ENCODE data around the gene CSNK1G3. TPM values are rescaled to one million over a fixed set of nuclear protein-coding genes. Genes with fewer than 3 reads are reported as not detected.

Gene CSNK1G3
- total RNA-seq, 5 donors from 2014 or later (not counting 1 experiment from before 2014, with no cell fraction given) = 59.0 to 73.5 (median 71.9) TPM

DNA sequence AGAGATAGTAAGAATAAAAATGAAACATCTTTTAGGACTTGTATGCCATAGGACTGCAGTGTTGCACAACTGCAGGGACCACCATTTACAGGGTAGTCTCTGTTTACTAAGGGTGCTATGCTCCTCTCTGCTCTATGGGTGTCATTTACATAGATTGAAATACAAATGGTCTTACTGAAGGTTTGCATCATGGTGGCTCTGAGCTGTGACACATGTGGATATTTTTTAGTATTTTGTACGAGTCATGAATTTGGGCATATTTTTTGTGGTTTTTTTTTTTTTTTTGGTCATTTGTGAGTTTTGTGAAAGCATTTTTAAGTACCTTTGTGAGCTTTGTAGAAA, 47.4 kb downstream of the CSNK1G3 start:
- ChIA-PET POLR2A (no interaction called here), CTCF (interaction anchor here (0.6 kb wide), 2 partner anchors 10 to 19 kb away, joined by 3 to 4 read pairs; no protein-coding TSS in a partner anchor)
- no peak overlapping the region for H3K27ac ChIP-seq (ENCODE audit: low read length)
- H3K36me3 Mint-ChIP-seq = peaks cover 48% of the 10 kb centered on the region
- H3K4me3 Mint-ChIP-seq = no peak overlapping the region
- no peaks in the 10 kb centered on the region for H3K9me3 Mint-ChIP-seq
- H3K4me3 ChIP-seq (ENCODE audit: control insufficient read depth in 1 of 2, extremely low read depth in 1 of 2, low read length in 1 of 2) = no peak overlapping the region
- H3K9me3 ChIP-seq = no peaks in the 10 kb centered on the region
- DNase-seq = no peak
- no peaks in the 10 kb centered on the region for H3K27me3 Mint-ChIP-seq
- H3K36me3 ChIP-seq (ENCODE audit: control insufficient read depth in 2 of 2, extremely low read depth in 1 of 2, insufficient read depth in 1 of 2, low read length in 1 of 2) = peaks cover 0 to 2% of the 10 kb centered on the region in 2 donors
- ATAC-seq (replicated peaks in 1 of 4) = no peak
- no peaks in the 10 kb centered on the region for H3K4me1 ChIP-seq (ENCODE audit: control insufficient read depth in 1 of 2, extremely low read depth in 1 of 2, insufficient read depth in 2 of 2, low read length in 2 of 2)
- WGBS (ENCODE audit: insufficient coverage) = 100% methylated on average over 1 of the region's 1 CpG
- no peaks in the 10 kb centered on the region for H3K27me3 ChIP-seq (replicated peaks in 1 of 2; ENCODE audit: control insufficient read depth in 2 of 2, extremely low read depth in 1 of 2, insufficient read depth in 2 of 2, low read length in 1 of 2)
- no peak overlapping the region for H3K27ac Mint-ChIP-seq
- peaks cover 15 to 25% (median 22%) of the 10 kb centered on the region in 3 donors for H3K4me1 Mint-ChIP-seq

DNA sequence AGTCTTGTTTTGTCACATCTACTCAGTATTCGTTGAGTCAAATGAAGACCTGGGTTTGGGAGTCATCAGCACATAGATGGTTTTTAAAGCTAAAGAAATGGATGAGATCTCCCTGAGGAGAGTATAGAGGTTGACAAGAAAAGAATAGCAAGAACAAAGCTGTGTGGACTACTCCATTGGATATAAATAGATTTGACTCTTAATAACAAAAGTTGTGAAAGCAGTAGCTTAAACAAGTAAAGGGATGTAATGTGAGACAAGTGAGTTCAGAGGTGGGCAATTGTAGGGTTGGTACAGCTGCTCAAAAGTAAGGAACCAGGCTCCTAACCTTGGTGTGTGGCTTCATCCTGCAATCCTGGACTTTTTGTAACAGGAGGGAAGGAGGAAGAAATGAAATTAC, 49.3 kb downstream of the CSNK1G3 start:
- ChIA-PET POLR2A (interaction anchor here in 1 of 2 donors (0.6 kb wide), 1 partner anchor 9 kb away, joined by 9 read pairs; no protein-coding TSS in a partner anchor), CTCF (no interaction called here)
- no peak for ATAC-seq (replicated peaks in 1 of 4)
- no peak overlapping the region for H3K27ac ChIP-seq (ENCODE audit: low read length)
- H3K27me3 ChIP-seq (replicated peaks in 1 of 2; ENCODE audit: control insufficient read depth in 2 of 2, extremely low read depth in 1 of 2, insufficient read depth in 2 of 2, low read length in 1 of 2) = no peaks in the 10 kb centered on the region
- H3K4me1 ChIP-seq (ENCODE audit: control insufficient read depth in 1 of 2, extremely low read depth in 1 of 2, insufficient read depth in 2 of 2, low read length in 2 of 2) = no peaks in the 10 kb centered on the region
- H3K4me3 Mint-ChIP-seq = no peak overlapping the region
- 100% methylated on average over 1 of the region's 1 CpG for WGBS (ENCODE audit: insufficient coverage)
- no peaks in the 10 kb centered on the region for H3K27me3 Mint-ChIP-seq
- H3K9me3 ChIP-seq = no peaks in the 10 kb centered on the region
- peaks cover 0 to 2% of the 10 kb centered on the region in 2 donors for H3K36me3 ChIP-seq (ENCODE audit: control insufficient read depth in 2 of 2, extremely low read depth in 1 of 2, insufficient read depth in 1 of 2, low read length in 1 of 2)
- H3K9me3 Mint-ChIP-seq = peaks cover 0 to 2% (median 0%) of the 10 kb centered on the region in 3 donors
- no peak overlapping the region for H3K4me3 ChIP-seq (ENCODE audit: control insufficient read depth in 1 of 2, extremely low read depth in 1 of 2, low read length in 1 of 2)
- DNase-seq = no peak
- peaks cover 54% of the 10 kb centered on the region for H3K36me3 Mint-ChIP-seq
- H3K4me1 Mint-ChIP-seq = peaks cover 21 to 28% (median 24%) of the 10 kb centered on the region in 3 donors
- H3K27ac Mint-ChIP-seq = no peak overlapping the region

DNA sequence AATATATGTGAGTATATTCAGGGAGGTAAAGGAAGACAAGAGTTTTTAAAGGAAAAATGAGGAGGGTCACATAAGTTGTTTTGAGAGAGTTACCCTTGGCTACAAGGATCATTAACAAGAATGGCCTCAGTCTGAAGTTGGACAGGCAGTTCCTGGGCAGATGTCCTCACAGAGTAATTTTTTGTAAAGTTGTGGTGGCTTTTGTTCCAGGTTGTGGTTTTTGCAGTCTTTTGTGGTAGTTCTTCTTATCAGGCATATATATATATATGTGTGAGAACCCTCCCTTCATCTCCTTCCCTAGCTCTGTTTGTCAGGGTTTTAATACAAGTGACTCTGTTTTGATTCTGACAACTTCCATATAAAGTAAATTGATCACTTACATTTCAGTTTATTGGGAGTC, 60.0 kb downstream of the CSNK1G3 start:
- ChIA-PET POLR2A (no interaction called here), CTCF (interaction anchor here in 1 of 2 donors (0.5 kb wide), 1 partner anchor 425 kb away, joined by 3 read pairs; no protein-coding TSS in a partner anchor)
- Mint-ChIP-seq H3K36me3 (peaks cover 32% of the 10 kb centered on the region), H3K27me3 (no peaks in the 10 kb centered on the region), H3K4me3 (no peak overlapping the region), H3K27ac (no peak overlapping the region), H3K4me1 (peaks cover 25 to 38% (median 34%) of the 10 kb centered on the region in 3 donors), H3K9me3 (peaks cover 0 to under 1% (median 0%) of the 10 kb centered on the region in 3 donors)
- DNase-seq (peak in 1 of 35 experiments; percentile 6), ATAC-seq (replicated peaks in 1 of 4) (no peak)
- Histone ChIP-seq H3K4me3 (ENCODE audit: control insufficient read depth in 1 of 2, extremely low read depth in 1 of 2, low read length in 1 of 2) (no peak overlapping the region), H3K27me3 (replicated peaks in 1 of 2; ENCODE audit: control insufficient read depth in 2 of 2, extremely low read depth in 1 of 2, insufficient read depth in 2 of 2, low read length in 1 of 2) (no peaks in the 10 kb centered on the region), H3K4me1 (ENCODE audit: control insufficient read depth in 1 of 2, extremely low read depth in 1 of 2, insufficient read depth in 2 of 2, low read length in 2 of 2) (peaks cover 0 to 6% of the 10 kb centered on the region in 2 experiments), H3K27ac (ENCODE audit: low read length) (no peak overlapping the region), H3K36me3 (ENCODE audit: control insufficient read depth in 2 of 2, extremely low read depth in 1 of 2, insufficient read depth in 1 of 2, low read length in 1 of 2) (peaks cover 0 to 5% of the 10 kb centered on the region in 2 donors), H3K9me3 (no peaks in the 10 kb centered on the region)

DNA sequence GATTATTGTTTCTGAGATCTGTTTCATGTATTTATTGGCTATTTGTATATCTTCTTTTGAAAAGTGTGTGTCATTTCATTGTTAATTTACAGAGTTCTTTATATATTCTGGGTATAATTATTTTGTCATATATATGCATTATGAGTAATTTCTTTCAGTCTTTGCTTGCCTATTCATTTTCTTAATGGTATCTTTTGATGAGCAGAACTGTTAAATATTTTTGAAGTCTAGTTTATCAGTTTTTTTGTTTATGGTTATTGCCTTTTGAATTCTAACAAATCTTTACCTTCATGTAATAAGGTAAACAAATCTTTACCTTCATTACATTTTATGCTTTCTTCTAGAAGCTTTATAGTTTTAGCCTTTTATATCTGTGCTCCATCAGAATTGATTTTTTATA, 66.4 kb downstream of the CSNK1G3 start:
- ATAC-seq (replicated peaks in 1 of 4) (no peak), DNase-seq (no peak)
- H3K27ac Mint-ChIP-seq = no peak overlapping the region
- Histone ChIP-seq H3K4me3 (ENCODE audit: control insufficient read depth in 1 of 2, extremely low read depth in 1 of 2, low read length in 1 of 2) (no peak overlapping the region), H3K36me3 (ENCODE audit: control insufficient read depth in 2 of 2, extremely low read depth in 1 of 2, insufficient read depth in 1 of 2, low read length in 1 of 2) (peaks cover 0 to 7% of the 10 kb centered on the region in 2 donors), H3K27ac (ENCODE audit: low read length) (no peak overlapping the region), H3K27me3 (replicated peaks in 1 of 2; ENCODE audit: control insufficient read depth in 2 of 2, extremely low read depth in 1 of 2, insufficient read depth in 2 of 2, low read length in 1 of 2) (no peaks in the 10 kb centered on the region), H3K4me1 (ENCODE audit: control insufficient read depth in 1 of 2, extremely low read depth in 1 of 2, insufficient read depth in 2 of 2, low read length in 2 of 2) (no peaks in the 10 kb centered on the region), H3K9me3 (no peaks in the 10 kb centered on the region)
- no peaks in the 10 kb centered on the region for H3K9me3 Mint-ChIP-seq
- no peaks in the 10 kb centered on the region for H3K4me1 Mint-ChIP-seq
- CTCF ChIA-PET = interaction anchor here in 1 of 2 donors (0.6 kb wide), 1 partner anchor 19 kb away, joined by 3 read pairs; no protein-coding TSS in a partner anchor
- no peak overlapping the region for H3K4me3 Mint-ChIP-seq
- POLR2A ChIA-PET = interaction anchor here (0.6 kb wide), 2 partner anchors 12 to 1441 kb away, joined by 4 to 12 read pairs; no protein-coding TSS in a partner anchor
- H3K36me3 Mint-ChIP-seq = peaks cover 44% of the 10 kb centered on the region
- H3K27me3 Mint-ChIP-seq = no peaks in the 10 kb centered on the region

DNA sequence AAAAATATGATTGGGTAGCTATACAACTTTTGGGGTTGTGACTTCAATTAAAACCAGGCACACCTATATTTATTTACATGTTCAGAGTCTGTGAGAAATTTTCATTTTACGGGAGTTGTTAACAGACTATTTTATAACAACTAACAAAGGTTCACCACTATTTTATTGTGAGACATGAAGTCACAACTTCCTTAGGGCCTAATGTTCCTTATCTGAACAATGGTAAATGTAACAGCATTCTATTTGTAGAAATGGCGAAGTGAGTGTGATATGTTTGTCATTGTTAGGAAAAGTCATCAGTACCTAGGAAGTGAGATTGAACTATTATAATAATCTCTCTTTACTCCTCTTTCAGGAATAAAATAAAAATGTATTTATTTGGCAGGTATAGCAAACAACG, 67.4 kb downstream of the CSNK1G3 start:
- Mint-ChIP-seq H3K27ac (no peak overlapping the region), H3K36me3 (peaks cover 44% of the 10 kb centered on the region), H3K4me1 (no peaks in the 10 kb centered on the region), H3K27me3 (no peaks in the 10 kb centered on the region), H3K9me3 (no peaks in the 10 kb centered on the region), H3K4me3 (no peak overlapping the region)
- ATAC-seq (replicated peaks in 1 of 4) (no peak), DNase-seq (no peak)
- ChIA-PET CTCF (no interaction called here), POLR2A (interaction anchor here (0.7 kb wide), 2 partner anchors 9 to 15 kb away, joined by 4 read pairs; no protein-coding TSS in a partner anchor)
- no peak overlapping the region for H3K4me3 ChIP-seq (ENCODE audit: control insufficient read depth in 1 of 2, extremely low read depth in 1 of 2, low read length in 1 of 2)
- no peaks in the 10 kb centered on the region for H3K9me3 ChIP-seq
- no peaks in the 10 kb centered on the region for H3K4me1 ChIP-seq (ENCODE audit: control insufficient read depth in 1 of 2, extremely low read depth in 1 of 2, insufficient read depth in 2 of 2, low read length in 2 of 2)
- H3K27me3 ChIP-seq (replicated peaks in 1 of 2; ENCODE audit: control insufficient read depth in 2 of 2, extremely low read depth in 1 of 2, insufficient read depth in 2 of 2, low read length in 1 of 2) = no peaks in the 10 kb centered on the region
- H3K27ac ChIP-seq (ENCODE audit: low read length) = no peak overlapping the region
- H3K36me3 ChIP-seq (ENCODE audit: control insufficient read depth in 2 of 2, extremely low read depth in 1 of 2, insufficient read depth in 1 of 2, low read length in 1 of 2) = peaks cover 0 to 7% of the 10 kb centered on the region in 2 donors
- WGBS (ENCODE audit: insufficient coverage) = no CpG with 5 or more reads among the region's 3 CpGs

DNA sequence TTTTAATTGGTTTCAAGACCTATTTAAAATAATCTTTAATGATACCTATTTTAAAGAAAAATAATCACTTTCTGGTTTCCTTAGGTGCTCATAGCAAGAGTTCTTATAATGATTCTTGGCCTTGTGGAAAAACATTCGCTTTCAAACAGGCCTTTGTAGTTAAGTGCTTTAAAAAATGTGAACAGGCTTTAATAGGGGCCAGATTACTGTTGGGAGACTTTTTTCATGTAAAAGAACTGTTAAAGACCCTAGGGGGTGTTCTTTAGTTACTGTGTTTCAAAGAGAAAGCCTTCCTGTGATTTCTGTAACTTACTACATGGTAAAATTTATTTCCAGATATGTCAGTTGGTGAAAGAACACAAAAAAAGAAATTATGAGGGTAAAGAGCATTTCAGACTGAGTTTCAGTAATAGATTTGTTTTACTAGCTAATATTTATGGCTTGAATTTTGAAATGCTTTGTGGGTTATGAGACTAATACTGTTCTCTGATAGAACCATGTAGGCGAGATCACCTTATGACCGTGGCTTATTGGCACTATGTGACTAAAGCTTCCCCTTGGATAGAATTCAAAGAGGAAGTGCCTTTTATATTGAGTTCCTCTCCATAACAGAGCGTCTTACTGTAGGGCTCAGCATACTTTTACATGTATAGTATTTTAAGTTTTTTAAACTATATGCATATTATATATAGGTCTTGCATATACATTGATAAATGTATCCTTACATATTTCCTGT, 70.7 kb downstream of the CSNK1G3 start:
- DNase-seq (no peak), ATAC-seq (replicated peaks in 1 of 4) (no peak)
- Mint-ChIP-seq H3K4me1 (peaks cover 0 to 3% (median 0%) of the 10 kb centered on the region in 3 donors), H3K9me3 (no peaks in the 10 kb centered on the region), H3K27ac (no peak overlapping the region), H3K36me3 (peaks cover 42% of the 10 kb centered on the region), H3K27me3 (no peaks in the 10 kb centered on the region), H3K4me3 (no peak overlapping the region)
- Histone ChIP-seq H3K4me3 (ENCODE audit: control insufficient read depth in 1 of 2, extremely low read depth in 1 of 2, low read length in 1 of 2) (no peak overlapping the region), H3K27me3 (replicated peaks in 1 of 2; ENCODE audit: control insufficient read depth in 2 of 2, extremely low read depth in 1 of 2, insufficient read depth in 2 of 2, low read length in 1 of 2) (no peaks in the 10 kb centered on the region), H3K4me1 (ENCODE audit: control insufficient read depth in 1 of 2, extremely low read depth in 1 of 2, insufficient read depth in 2 of 2, low read length in 2 of 2) (no peaks in the 10 kb centered on the region), H3K36me3 (ENCODE audit: control insufficient read depth in 2 of 2, extremely low read depth in 1 of 2, insufficient read depth in 1 of 2, low read length in 1 of 2) (no peaks in the 10 kb centered on the region), H3K9me3 (no peaks in the 10 kb centered on the region), H3K27ac (ENCODE audit: low read length) (no peak overlapping the region)
- ChIA-PET POLR2A (interaction anchor here (0.6 kb wide), 2 partner anchors 49 to 787 kb away, joined by 3 to 5 read pairs; no protein-coding TSS in a partner anchor), CTCF (interaction anchor here in 1 of 2 donors (0.5 kb wide), 1 partner anchor 19 kb away, joined by 3 read pairs; no protein-coding TSS in a partner anchor)
- no CpG with 5 or more reads among the region's 4 CpGs for WGBS (ENCODE audit: insufficient coverage)

Data from T-cell (primary cell).